GM12891 (cell line): ENCODE measurements around the gene NDC1.

Experiments
- DNase-seq: peaks from one replicate; pipeline ENCODE4 v3.0.0; 2011; ENCODE audit warnings: low spot score; ENCODE audit not compliant: insufficient read length
- FAIRE-seq: peaks from 2 replicates; lab custom pipeline; 2011; peaks lifted over from hg19 to GRCh38; lab: Jason Lieb, UNC
- PAX5 ChIP-seq: IDR thresholded peaks from 2 replicates; pipeline ENCODE4 v1.6.1; 2011; ENCODE audit warnings: low read length, moderate library complexity, mild to moderate bottlenecking; ENCODE audit not compliant: insufficient read depth, severe bottlenecking
- POLR2A ChIP-seq: IDR thresholded peaks from 2 replicates; pipeline ENCODE4 v1.6.1; 2011; ENCODE audit warnings: low read depth, low read length, control low read depth
- POLR2AphosphoS5 ChIP-seq: IDR thresholded peaks from 2 replicates; pipeline ENCODE4 v1.6.1; 2011; ENCODE audit warnings: low read depth, low read length, control low read depth
- POU2F2 ChIP-seq: IDR thresholded peaks from 2 replicates; pipeline ENCODE4 v1.6.1; 2011; ENCODE audit warnings: low read depth, mild to moderate bottlenecking, control low read depth, low read length, moderate library complexity
- SPI1 ChIP-seq: IDR thresholded peaks from 2 replicates; pipeline ENCODE4 v1.6.1; 2011; ENCODE audit warnings: low read depth, low read length, control low read depth
- TAF1 ChIP-seq: IDR thresholded peaks from 2 replicates; pipeline ENCODE4 v1.6.1; 2011; ENCODE audit warnings: low read depth, low read length, control low read depth

NDC1 gene

DNA sequence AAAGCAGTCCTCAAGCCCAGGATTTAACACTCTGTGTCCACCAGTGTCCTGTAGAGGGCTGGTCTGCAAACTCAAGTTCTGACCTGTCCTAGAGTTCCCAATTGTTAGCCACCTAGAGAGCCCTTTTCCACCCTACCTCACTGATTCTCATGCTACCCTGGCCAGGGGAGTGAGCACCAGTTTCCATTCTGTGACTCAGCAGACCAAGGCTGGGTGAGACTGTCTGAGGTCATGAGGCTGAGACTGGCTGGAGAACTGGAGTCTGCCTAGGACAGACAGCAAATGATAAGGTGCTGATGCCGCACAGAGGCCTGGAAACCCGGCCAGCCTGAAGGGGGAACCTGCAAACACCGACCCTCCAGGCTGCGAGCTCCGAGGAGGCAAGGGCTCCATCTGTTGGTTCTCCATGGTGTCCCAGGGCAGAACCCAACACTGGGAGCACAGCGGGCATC is 112.8 kb downstream of the NDC1 start:
- FAIRE-seq = no peak
- TF ChIP-seq SPI1 (no peak), POLR2AphosphoS5 (no peak), POLR2A (no peak), TAF1 (no peak), PAX5 (no peak), POU2F2 (no peak)
- no peak for DNase-seq

DNA sequence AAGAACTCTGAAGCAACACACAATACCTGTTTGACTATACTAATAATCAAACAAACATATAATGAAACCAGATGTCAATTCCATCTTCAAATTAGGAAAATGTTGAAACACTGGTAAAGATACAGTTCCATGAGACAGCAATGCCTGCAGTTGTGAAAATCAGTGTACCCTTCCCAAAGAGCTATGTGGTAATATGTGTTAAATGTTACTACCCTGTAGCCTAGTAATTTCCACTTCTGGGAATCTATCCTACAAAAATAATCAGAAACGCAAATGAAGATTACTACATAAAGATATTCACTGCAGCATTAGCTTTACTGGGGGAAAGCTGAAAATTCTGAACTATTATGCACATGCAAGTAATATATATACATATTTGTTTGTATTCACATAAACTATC is 116.1 kb downstream of the NDC1 start:
- DNase-seq = no peak
- TF ChIP-seq TAF1 = no peak
- no peak for TF ChIP-seq POLR2A
- TF ChIP-seq POLR2AphosphoS5 = no peak
- no peak for TF ChIP-seq PAX5
- TF ChIP-seq POU2F2 = no peak
- no peak for TF ChIP-seq SPI1
- no peak for FAIRE-seq

DNA sequence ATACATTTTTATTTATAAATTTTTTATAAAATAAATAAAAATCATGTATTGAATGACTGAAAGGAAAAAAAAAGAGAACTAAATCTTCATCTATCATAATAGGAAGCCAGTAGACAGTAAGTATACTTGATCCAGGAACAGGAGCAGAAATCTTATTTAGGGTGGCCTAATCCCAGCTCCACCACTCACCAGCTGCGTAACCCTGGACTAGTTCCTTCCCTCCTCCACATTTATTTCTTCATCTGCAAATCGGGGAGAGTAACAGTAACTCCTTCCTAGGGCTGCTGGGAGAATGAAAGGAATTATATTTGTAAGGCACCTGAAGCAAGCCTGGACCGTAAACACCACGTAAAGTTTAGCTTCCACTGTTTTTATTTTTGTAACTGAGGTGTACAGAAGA is 117.0 kb downstream of the NDC1 start:
- FAIRE-seq = no peak
- TF ChIP-seq POLR2A (no peak), TAF1 (no peak), SPI1 (no peak)
- no peak for DNase-seq

DNA sequence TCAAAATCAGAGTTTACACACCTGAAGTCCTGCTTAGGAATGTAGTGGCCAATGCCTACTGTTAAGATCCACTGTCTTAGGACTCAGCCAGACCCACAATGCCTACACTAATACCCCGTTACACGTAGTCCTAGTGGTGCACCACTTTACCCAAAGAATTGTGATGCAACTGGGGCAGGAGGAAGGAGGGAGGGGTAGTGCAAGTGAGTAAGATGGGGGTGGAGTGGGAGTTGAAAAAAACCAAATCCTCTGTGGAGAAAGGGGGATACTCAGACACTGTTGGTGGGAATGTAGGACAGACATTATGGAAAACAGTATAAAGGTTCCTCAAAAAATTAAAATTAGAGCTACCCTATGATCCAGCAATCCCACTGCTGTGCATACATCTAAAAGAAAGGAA is 118.6 kb downstream of the NDC1 start:
- FAIRE-seq = no peak
- no peak for TF ChIP-seq TAF1
- no peak for DNase-seq

DNA sequence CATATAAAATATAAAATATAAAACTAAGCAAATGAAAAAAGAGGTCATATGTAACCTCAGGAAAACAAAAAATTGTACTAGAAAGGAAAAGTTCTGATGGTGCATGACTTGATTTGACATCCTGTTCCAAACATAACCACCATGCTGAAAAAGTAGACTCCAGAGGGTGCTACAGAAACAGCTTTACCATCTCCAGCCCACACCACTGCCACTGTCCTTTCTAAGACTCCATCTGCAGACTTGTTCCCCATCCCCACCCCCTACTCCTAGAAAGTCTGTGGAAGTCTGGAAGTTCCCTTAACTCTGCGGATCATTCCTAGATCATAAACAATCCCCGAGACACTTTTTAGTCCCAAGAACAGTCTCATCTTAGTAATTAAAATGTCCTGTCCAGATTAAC is 119.7 kb downstream of the NDC1 start:
- FAIRE-seq = no peak
- TF ChIP-seq POLR2A (no peak), PAX5 (no peak), TAF1 (no peak), POU2F2 (no peak), SPI1 (no peak), POLR2AphosphoS5 (no peak)
- no peak for DNase-seq

DNA sequence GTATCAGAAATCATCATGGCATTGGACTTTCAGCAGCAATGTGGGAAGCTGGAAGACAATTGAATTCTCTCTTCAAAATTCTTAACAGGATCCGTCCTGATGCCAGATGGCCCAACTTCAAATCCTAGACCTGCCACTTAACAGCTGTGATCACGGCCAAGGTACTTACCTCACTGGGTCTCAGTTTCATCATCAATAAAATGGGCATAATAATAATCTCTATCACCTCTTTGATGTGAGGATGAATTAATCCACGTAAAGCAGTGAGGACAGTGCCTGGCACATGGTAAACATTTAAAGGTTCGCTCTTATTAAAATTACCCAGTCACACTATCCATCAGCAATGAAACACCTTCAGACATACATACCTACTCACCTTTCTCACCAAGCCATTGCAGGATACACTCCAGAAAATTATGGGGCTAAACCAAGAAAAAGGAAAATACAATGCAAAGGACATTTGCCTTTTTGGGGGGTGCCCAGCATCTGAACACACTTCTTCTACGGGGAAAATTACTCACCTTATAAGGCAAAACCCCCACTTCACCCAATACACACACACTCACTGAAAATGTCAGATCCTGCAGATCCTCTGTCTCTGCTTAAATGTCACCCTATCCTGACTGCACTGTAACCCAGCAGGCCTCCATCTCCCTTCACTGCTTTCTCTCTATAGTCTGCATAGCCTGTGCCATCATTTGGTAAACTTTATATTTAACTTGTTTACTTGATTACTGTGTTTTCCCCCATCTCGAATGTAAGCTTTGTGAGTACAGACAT is 120.9 kb downstream of the NDC1 start:
- no peak for FAIRE-seq
- DNase-seq = no peak
- TF ChIP-seq PAX5 = no peak
- no peak for TF ChIP-seq POLR2AphosphoS5
- no peak for TF ChIP-seq SPI1
- no peak for TF ChIP-seq POLR2A
- no peak for TF ChIP-seq TAF1
- TF ChIP-seq POU2F2 = no peak

DNA sequence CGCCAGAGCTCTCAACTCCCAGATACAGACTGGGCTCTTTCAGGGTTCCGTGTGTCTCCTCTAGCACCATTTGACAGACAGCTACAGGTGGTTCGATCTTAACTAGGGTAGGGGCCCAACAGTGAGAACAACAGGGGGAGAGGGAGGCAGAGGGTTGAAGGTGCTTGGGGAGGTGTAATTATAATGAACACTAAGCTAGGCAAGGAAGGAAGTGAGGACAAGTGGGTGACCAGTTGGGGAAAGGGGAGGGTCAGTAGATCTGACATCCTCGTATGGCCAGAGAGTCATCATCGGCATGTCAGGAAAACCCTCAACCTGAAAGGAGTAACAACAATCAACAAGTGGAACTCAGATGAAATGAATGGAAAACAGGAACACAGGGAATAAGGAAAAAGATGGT is 121.9 kb downstream of the NDC1 start:
- DNase-seq (no peak), FAIRE-seq (no peak)
- TF ChIP-seq TAF1 (no peak), SPI1 (no peak), POU2F2 (no peak), POLR2AphosphoS5 (no peak), POLR2A (no peak), PAX5 (no peak)

DNA sequence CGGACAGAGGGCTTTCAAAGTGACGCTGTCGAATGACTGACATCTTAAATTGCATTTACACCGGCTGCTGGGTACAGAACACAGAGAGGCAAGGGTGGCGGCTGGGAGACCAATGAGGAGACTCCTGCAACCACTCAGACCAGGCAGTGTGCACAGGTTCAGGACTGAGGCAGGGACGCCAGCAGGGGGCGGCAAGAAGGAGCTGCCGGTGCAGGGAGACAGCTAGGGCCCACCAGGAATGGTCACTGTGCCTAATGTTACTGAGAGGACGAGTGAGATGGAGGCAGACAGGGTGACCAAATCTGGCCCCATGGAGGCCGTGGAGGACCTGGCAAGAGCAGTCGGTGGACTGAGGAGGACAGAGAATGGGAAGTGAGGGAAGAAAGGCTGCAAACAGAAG is 122.6 kb downstream of the NDC1 start:
- peak; percentile 52 for FAIRE-seq
- no peak for DNase-seq
- TF ChIP-seq POU2F2 (no peak), SPI1 (no peak), PAX5 (no peak), POLR2AphosphoS5 (no peak), TAF1 (no peak), POLR2A (no peak)
